ENCODE results near the gene ARHGEF38. TPM values are rescaled to one million over a fixed set of nuclear protein-coding genes. Genes with fewer than 3 reads are reported as not detected.

Gene ARHGEF38
- total RNA-seq, 1 experiment from 2014 or later = not detected

DNA sequence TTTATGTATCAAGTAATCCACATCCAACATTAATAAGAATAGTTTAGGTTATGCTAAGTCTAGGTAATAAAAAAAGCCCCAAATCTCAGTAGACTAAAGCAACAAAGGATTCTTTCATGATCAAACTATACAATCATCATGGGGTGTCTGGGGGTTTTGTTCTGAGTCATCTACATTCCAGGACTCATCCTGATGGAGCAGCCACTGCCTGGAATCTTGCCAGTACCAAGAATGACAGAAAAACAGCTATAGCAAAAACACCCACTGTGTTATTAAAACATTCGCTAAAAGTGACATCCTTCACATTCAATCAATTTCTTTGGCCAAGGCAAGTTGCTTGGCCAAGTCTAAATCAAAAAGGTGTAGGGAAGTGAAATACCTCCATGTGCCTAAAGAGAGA, 3.9 kb upstream of the ARHGEF38 start:
- peak; percentile 84 for DNase-seq (ENCODE audit: low read depth, low spot score)
- in situ Hi-C loops (cut with HindIII; ENCODE audit: low pct_unique_long_range_greater_than_20kb, low sequenced_read_pairs) = no loop called here

DNA sequence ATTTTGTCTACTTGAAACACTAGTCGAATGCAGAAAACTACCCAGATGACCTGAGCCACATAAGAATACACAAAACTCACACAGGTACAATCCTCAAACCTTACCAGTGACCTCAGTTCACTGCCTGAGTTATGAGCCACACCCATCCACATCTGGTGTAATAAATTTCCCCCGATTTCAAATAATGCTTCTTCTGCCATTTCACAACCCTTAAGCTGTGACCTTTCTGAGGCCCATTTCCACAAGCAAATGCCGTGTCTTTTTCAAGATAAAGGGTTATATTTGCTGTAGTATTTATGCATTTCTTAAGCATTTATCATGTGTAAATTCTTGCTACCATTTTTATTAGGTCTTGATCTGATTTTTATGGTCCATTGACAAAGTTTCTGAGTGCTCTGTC, 1.8 kb upstream of the ARHGEF38 start:
- in situ Hi-C loops (cut with HindIII; ENCODE audit: low pct_unique_long_range_greater_than_20kb, low sequenced_read_pairs) = no loop called here
- no peak for DNase-seq (ENCODE audit: low read depth, low spot score)

DNA sequence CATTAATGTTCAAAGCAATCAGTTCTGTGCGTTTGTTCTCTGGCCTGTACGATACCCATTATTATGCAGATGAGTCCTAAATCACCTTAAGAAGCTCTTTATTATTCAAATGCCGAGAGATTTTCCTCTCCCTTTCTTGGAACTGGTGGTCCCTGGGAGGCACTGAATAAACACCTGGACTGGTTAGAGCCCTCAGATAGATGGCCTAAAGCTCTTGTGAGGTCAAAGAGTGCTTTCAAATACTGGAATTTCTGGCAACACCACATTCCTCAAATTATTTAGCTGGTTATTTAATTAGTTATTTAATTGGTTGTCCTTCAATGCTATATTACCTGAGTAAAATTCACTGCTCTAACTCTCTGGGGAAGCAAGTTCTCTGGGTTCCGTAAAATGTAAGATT, 3.0 kb downstream of the ARHGEF38 start:
- in situ Hi-C loops (cut with HindIII; ENCODE audit: low pct_unique_long_range_greater_than_20kb, low sequenced_read_pairs) = no loop called here
- DNase-seq (ENCODE audit: low read depth, low spot score) = no peak

DNA sequence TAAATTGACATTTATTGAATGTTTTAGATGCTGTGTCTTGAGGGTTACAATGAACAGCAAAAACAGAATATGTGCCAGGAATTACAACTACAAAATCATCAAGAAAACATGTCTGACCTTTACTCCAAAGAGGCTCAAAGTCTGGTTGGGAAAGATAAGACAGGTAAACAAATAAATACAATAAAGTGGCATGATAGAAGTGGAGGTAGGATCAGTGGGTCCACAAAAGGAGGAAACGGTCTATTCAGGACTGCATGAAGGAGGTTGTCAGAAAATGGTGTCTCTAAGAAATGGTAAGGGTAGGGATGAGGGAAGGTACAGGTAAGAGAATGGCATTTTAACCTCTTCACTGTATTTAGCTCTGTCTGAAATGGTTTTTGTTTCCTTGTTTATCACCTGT, 3.8 kb downstream of the ARHGEF38 start:
- in situ Hi-C loops (cut with HindIII; ENCODE audit: low pct_unique_long_range_greater_than_20kb, low sequenced_read_pairs) = no loop called here
- DNase-seq (ENCODE audit: low read depth, low spot score) = no peak

DNA sequence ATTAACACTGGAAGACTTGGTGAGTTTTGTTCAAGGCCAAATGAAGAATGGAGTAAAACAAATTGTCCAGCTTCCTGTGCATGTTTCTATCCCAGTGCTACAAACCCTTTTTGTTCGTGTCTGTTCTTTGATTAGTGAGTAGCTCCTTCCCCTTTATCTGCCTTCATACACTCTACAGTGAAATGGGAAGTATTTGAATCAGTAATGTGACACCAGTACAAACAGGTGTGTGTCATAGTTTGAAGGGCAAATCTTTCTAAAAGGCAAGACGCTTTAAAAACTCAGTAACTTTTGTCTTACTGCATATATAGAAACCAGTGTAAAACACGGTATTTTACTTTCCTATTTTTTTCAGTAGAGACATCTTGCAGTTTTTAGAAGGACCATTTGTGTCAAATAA, 5.9 kb downstream of the ARHGEF38 start:
- in situ Hi-C loops (cut with HindIII; ENCODE audit: low pct_unique_long_range_greater_than_20kb, low sequenced_read_pairs) = no loop called here
- DNase-seq (ENCODE audit: low read depth, low spot score) = no peak

DNA sequence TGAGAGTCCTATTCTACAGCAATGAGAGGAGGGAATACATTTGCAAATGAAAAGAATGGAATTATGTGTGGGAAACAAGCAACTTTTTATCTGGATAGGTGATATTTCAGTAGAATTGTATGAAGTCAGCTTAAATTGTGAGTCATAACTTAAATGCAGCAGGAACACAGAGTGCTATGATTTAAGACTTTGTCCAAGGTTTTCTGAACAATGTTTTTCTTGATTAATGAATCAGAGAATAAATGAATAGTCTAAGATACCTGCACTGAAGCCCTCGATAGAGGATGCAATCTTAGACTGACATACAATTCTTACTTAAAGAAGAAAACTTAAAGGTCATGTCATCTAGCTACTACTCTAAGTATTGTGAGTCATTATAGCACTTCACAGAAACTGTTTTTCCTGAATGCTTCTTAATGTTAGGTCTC, 8.0 kb downstream of the ARHGEF38 start:
- in situ Hi-C loops (cut with HindIII; ENCODE audit: low pct_unique_long_range_greater_than_20kb, low sequenced_read_pairs) = no loop called here
- DNase-seq (ENCODE audit: low read depth, low spot score) = no peak

DNA sequence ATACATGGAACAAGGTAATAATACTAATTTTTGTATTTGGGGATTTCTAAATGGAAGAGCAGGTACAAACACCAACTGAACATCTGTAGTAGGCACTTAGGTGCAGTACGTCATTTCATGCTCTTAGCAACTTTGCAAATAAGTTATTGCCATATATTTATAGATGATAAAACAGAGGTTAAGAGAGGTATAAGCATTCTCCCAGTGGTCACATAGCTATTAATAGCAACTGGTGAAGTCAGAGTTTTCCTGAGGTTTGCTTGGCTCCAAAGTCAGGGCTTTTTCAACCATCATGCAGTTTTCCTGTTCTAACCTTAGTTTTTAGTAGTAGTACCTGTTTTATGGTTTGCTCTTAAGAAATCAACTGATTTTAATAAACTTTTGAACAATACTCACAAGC, 10.9 kb downstream of the ARHGEF38 start:
- DNase-seq (ENCODE audit: low read depth, low spot score) = no peak
- in situ Hi-C loops (cut with HindIII; ENCODE audit: low pct_unique_long_range_greater_than_20kb, low sequenced_read_pairs) = no loop called here

DNA sequence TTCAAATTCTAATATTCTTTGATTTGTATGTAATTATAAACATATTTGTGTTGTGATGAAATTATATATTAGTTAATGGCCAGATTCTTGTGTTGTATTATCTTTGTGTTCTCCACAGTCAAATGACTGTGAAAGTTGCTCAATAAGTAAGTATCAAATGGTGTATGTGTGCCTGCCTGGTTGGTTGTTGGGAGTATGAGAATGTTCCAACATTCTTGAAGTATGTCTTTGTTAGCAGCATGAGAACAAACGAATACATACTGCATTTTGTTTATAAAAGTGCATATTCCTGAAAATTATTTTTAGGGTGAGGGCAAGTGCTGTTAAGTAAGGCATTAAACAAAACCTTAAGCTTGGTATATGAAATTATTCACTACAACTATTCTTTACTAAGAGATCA, 16.2 kb downstream of the ARHGEF38 start:
- DNase-seq (ENCODE audit: low read depth, low spot score) = no peak
- in situ Hi-C loops (cut with HindIII; ENCODE audit: low pct_unique_long_range_greater_than_20kb, low sequenced_read_pairs) = no loop called here

DNA sequence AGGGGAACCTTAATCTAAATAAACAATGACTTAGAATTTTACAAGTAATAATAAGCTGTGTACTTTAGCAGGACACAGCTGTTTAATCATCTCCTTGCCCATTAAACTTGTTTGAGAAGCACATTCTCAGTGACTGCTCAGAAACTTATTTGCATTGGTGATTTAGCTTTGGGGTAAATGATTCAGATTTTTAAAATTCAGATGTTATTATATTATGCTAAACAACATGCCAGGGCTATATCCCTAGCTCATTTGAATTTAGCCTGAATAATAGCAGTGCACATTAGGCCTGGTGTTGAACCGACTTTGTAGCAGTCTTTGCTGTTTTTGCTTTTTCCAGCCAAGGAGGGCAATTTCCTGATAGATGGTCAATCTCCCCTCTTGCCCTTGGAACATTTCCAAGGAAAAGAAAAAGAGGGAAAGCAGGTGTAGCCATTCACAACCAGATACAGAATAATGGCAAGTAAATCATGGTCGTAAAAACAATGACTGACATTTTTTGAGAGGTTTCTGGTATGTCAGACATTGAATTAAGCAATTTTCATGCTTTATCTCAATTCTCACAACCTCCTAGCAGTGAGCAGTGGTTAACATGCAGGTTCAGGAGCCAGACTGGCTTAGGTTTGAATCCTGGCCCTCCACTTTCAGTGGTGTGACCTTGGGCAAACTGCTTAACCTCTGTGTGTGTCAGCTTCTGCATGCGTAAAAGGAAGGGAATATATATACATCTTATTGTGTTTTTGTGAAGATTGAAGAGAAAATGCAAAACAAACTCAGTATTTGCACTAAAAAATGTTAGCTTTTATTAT, 16.8 kb downstream of the ARHGEF38 start:
- in situ Hi-C loops (cut with HindIII; ENCODE audit: low pct_unique_long_range_greater_than_20kb, low sequenced_read_pairs) = no loop called here
- DNase-seq (ENCODE audit: low read depth, low spot score) = no peak

DNA sequence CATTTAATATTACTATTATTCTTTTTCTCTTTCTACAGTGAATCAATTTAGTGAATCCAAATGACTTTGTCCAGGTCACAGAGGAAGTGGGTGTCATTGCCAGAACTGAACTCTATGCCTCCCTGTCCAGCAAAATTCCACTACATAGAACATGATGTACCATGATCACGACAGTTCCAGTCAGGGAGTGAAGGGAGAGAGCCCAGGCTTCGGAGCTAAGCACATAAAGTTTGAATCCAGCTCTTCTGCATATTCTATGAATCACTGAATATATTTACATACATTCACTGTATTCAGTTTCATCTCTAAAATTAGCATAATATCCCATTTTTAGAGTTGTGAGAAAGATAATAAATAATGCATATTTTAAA, 17.4 kb downstream of the ARHGEF38 start:
- DNase-seq (ENCODE audit: low read depth, low spot score) = no peak
- in situ Hi-C loops (cut with HindIII; ENCODE audit: low pct_unique_long_range_greater_than_20kb, low sequenced_read_pairs) = no loop called here

DNA sequence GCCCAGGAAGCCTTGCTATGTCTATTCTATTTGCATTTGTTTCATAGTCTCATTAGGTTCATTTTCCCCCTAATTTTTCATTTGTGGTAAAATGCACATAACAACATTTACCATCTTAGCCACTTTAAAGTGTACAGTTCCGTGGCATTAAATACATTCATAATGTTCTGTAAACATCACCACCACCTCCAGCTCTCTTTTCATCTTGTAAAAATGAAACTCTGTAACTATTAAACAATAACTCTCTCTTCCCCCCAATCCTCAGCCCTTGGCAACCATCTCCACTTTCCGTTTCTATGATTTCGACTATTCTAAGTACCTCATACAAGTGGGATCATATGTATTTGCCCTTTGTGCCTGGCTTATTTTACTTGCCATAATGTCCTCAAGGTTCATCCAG, 19.9 kb downstream of the ARHGEF38 start:
- no peak for DNase-seq (ENCODE audit: low read depth, low spot score)
- in situ Hi-C loops (cut with HindIII; ENCODE audit: low pct_unique_long_range_greater_than_20kb, low sequenced_read_pairs) = no loop called here

DNA sequence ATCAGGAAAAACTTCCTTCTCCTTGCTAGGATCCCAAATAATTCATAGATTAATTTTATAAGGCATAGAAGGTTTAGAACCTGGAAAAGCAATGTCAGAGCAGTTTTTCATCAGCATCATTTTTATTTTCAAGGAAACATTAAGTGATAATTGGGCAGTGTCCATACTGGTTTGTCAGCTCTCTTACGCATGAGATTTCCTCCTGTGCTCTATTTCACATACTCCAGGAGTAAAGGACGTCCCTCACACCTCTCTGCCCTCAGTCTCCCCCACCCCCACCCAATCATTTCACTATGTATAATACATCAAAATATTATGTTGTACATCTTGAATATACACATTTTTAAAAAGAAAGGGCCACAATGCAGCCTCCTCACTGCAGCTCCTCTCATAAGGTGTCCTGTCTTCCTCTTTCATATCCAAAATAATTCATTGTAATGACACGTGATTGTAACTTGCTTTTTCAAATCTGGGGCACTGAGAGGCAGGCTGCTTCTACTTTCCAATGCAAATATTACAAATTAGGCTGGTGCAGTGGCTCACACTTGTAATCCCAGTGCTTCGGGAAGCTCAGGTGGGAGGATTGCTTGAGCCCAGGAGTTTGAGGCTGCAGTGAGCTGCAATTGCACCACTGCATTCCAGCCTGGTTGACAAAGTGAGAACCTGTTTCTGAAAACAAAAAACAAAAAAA, 34.4 kb downstream of the ARHGEF38 start:
- DNase-seq (ENCODE audit: low read depth, low spot score) = no peak
- in situ Hi-C loops (cut with HindIII; ENCODE audit: low pct_unique_long_range_greater_than_20kb, low sequenced_read_pairs) = no loop called here

DNA sequence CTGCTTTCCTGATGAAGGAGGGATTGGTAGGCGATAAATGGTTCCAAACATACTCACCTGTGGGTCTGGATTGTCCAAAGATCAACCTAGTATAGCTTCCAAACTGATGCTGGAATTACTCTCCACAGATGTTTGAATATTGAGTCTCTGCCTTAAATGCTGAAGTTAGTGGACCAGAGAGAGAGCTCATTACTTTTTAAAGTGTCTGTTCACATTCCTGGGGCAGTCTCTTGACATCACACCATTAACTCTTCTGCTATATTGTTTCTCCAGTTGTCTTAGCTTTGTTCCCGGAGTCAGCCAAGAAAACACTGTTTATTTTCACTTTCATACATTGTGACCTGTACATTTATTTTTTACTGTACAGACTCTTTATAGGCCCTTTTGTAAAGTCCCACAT, 35.4 kb downstream of the ARHGEF38 start:
- DNase-seq (ENCODE audit: low read depth, low spot score) = no peak
- in situ Hi-C loops (cut with HindIII; ENCODE audit: low pct_unique_long_range_greater_than_20kb, low sequenced_read_pairs) = no loop called here

DNA sequence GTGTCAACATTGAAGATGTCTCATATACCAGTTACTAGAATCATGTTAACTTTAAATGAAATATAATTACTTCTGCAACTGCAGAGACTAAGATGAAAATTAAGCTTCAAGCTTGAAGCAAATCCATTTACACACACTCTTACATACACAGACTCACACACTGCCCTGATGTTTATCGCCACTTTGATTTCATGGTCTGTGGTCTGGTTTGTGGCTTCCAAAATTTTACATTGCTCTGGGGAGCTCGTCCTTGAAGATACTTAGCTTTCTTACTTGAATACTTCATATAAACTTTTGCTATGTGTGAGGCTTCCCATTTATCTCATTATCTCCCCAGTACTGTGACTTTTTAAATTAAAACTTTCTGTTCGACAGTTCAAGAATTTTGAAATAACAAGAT, 35.8 kb downstream of the ARHGEF38 start:
- in situ Hi-C loops (cut with HindIII; ENCODE audit: low pct_unique_long_range_greater_than_20kb, low sequenced_read_pairs) = no loop called here
- DNase-seq (ENCODE audit: low read depth, low spot score) = no peak

DNA sequence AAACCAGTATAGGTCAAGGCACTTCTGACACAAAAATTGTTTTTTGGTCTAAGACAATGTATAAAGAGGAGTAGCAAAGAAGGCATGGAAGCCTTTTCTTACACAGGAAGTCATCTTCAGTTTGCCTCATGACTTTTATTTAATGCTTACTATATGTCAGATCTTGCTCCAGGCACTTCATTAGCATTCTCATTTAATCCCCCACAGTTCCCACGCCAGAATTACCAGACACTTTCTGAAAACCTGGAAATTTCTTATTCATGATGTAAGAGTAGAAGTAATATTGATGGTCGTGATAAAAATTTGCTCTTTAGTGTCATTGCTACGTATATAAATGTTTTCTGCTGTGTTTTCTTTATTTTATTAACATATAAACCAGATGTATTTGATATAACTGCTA, 39.2 kb downstream of the ARHGEF38 start:
- DNase-seq (ENCODE audit: low read depth, low spot score) = peak; percentile 3
- in situ Hi-C loops (cut with HindIII; ENCODE audit: low pct_unique_long_range_greater_than_20kb, low sequenced_read_pairs) = no loop called here

DNA sequence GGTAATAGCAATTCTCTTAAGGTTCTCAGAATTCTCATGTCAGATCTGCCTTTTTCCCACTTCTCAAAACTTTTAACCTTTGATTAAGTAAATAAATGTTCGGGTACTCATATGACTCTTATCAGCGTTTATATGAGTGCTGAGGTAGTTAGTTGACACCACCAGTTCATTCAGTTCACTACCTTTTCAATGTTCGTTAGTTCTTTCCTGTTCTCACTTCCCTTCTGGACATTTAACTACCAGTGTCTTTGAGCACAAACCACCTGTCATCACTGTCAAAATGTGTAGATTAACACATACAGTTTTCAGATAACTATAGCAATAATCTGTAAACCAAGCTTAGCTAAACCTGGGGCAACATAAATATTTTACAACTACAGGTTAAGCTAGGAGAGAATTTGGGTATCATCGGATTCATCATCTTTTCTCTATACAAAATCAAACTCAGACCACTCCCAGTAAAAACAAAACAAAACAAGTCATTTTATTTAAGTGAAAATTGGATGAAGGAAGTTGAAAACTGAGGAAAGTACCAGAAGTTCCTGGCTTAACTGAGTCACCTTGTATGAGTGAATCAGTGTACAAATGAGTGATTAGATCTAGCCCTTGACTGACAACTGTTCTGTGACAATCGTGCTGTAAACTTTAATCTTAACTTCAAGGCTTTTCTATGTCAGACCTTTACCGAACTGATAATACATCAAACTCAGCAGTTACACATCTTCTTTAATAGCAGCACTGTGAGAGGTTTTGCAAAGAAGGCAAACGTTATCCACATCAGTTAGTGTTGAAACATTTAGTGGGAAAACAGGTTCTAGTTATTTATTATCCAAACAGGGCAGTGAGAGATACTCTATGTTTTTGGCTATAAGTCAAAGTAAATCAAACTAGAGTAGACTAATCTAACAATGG, 41.9 kb downstream of the ARHGEF38 start:
- DNase-seq (ENCODE audit: low read depth, low spot score) = no peak
- in situ Hi-C loops (cut with HindIII; ENCODE audit: low pct_unique_long_range_greater_than_20kb, low sequenced_read_pairs) = no loop called here

DNA sequence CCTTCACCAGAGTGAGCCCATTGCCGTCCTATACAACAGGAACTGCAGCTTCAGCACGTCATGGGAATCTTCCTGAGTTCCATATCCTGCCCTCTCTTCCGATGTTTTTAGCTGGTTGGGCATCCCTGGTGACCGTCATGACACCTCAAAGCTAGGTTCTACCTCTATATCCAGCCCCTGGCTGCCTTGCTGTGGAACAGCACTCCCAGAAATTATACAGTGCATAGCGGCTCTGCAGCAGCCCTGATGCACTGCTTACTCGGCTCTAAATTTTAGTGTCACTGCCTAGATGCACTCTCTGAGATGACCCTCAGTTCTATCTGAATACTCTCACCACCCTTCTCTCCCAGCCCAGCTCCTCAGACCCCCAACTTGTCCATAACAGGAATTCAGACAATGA, 44.3 kb downstream of the ARHGEF38 start:
- in situ Hi-C loops (cut with HindIII; ENCODE audit: low pct_unique_long_range_greater_than_20kb, low sequenced_read_pairs) = no loop called here
- no peak for DNase-seq (ENCODE audit: low read depth, low spot score)

DNA sequence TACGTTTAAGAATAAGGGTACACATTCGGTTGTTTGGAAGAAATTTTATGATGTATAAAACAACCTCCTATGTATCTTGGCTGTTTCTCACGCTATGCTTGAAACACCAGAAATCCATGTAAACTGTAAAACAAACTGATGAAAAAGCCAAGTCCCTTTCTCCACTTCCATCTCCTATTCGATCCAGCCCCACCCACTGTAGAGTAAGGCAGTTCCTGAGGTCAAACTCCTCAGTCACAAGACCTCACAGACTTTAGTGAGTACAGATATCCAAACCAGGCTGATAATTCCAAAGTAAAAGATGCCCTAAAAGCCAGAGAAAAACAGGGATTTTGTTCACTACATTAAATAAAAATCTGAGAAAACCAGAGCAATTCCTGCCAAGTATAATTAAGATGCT, 45.6 kb downstream of the ARHGEF38 start:
- in situ Hi-C loops (cut with HindIII; ENCODE audit: low pct_unique_long_range_greater_than_20kb, low sequenced_read_pairs) = no loop called here
- DNase-seq (ENCODE audit: low read depth, low spot score) = no peak

Measured in SK-MEL-5 (cell line).